ENCODE results near the gene FBXL7. TPM values are rescaled to one million over a fixed set of nuclear protein-coding genes. Genes with fewer than 3 reads are reported as not detected.

FBXL7 gene
- total RNA-seq, 1 donor from 2014 or later, result 5.3 TPM

- no peak for DNase-seq (ENCODE audit: low read depth, low spot score)
These were observed 155.7 kb downstream of the FBXL7 start for GRCh38 chr5:15655683-15656082.

GRCh38 chr5:15664961-15665360, 165.0 kb downstream of the FBXL7 start:
- no peak for DNase-seq (ENCODE audit: low read depth, low spot score)

- no peak for DNase-seq (ENCODE audit: low read depth, low spot score)
These were observed 169.8 kb downstream of the FBXL7 start for GRCh38 chr5:15669826-15670225.

GRCh38 chr5:15674716-15675115, 174.7 kb downstream of the FBXL7 start:
- DNase-seq (ENCODE audit: low read depth, low spot score), result no peak

GRCh38 chr5:15676591-15676990, 176.6 kb downstream of the FBXL7 start:
- no peak for DNase-seq (ENCODE audit: low read depth, low spot score)

GRCh38 chr5:15679161-15679560, 179.2 kb downstream of the FBXL7 start:
- DNase-seq (ENCODE audit: low read depth, low spot score), result no peak

- no peak for DNase-seq (ENCODE audit: low read depth, low spot score)
These were observed 180.5 kb downstream of the FBXL7 start for GRCh38 chr5:15680455-15680854.

- DNase-seq (ENCODE audit: low read depth, low spot score), result no peak
These were observed 182.1 kb downstream of the FBXL7 start for GRCh38 chr5:15682122-15682521.

GRCh38 chr5:15682566-15682965, 182.6 kb downstream of the FBXL7 start:
- DNase-seq (ENCODE audit: low read depth, low spot score), result no peak

- DNase-seq (ENCODE audit: low read depth, low spot score), result peak; percentile 26
These were observed 183.4 kb downstream of the FBXL7 start for GRCh38 chr5:15683332-15683731.

GRCh38 chr5:15687401-15687800, 187.4 kb downstream of the FBXL7 start:
- DNase-seq (ENCODE audit: low read depth, low spot score), result no peak

- DNase-seq (ENCODE audit: low read depth, low spot score), result no peak
These were observed 189.9 kb downstream of the FBXL7 start for GRCh38 chr5:15689836-15690235.

GRCh38 chr5:15690611-15691010, 190.6 kb downstream of the FBXL7 start:
- DNase-seq (ENCODE audit: low read depth, low spot score), result no peak

- no peak for DNase-seq (ENCODE audit: low read depth, low spot score)
These were observed 191.5 kb downstream of the FBXL7 start for GRCh38 chr5:15691521-15691920.

GRCh38 chr5:15692706-15693381, 192.9 kb downstream of the FBXL7 start:
- no peak for DNase-seq (ENCODE audit: low read depth, low spot score)

- DNase-seq (ENCODE audit: low read depth, low spot score), result no peak
These were observed 193.4 kb downstream of the FBXL7 start for GRCh38 chr5:15693382-15693728.

- DNase-seq (ENCODE audit: low read depth, low spot score), result no peak
These were observed 194.0 kb downstream of the FBXL7 start for GRCh38 chr5:15693933-15694332.

GRCh38 chr5:15694696-15695214, 194.8 kb downstream of the FBXL7 start:
- no peak for DNase-seq (ENCODE audit: low read depth, low spot score)

- DNase-seq (ENCODE audit: low read depth, low spot score), result no peak
These were observed 195.3 kb downstream of the FBXL7 start for GRCh38 chr5:15695215-15695731.

- DNase-seq (ENCODE audit: low read depth, low spot score), result no peak
These were observed 200.4 kb downstream of the FBXL7 start for GRCh38 chr5:15700373-15700772.

GRCh38 chr5:15702102-15702501, 202.1 kb downstream of the FBXL7 start:
- DNase-seq (ENCODE audit: low read depth, low spot score), result no peak

- no peak for DNase-seq (ENCODE audit: low read depth, low spot score)
These were observed 203.9 kb downstream of the FBXL7 start for GRCh38 chr5:15703901-15704300.

- no peak for DNase-seq (ENCODE audit: low read depth, low spot score)
These were observed 204.5 kb downstream of the FBXL7 start for GRCh38 chr5:15704397-15704947.
